ENCODE results near the gene OR2B2.

The OR2B2 gene

GRCh38 chr6:27886073-27886472, 26.1 kb downstream of the OR2B2 start:
- TF ChIP-seq SP1 (IDR thresholded peaks at IDR 0.05) (no peak), BHLHE40 (IDR thresholded peaks at IDR 0.05; ENCODE audit: borderline replicate concordance) (no peak), LEF1 (IDR thresholded peaks at IDR 0.05; ENCODE audit: borderline replicate concordance) (no peak), HDGF (IDR thresholded peaks at IDR 0.05; ENCODE audit: borderline replicate concordance) (no peak)
- POLR2A ChIA-PET: interaction anchor here (0.9 to 2.2 kb wide), 2 partner anchors 21 to 48 kb away, joined by 3 to 9 read pairs; a partner anchor contains a TSS
- CTCF ChIA-PET: interaction anchor here (0.6 kb wide), 1 partner anchor 1450 kb away, joined by 3 read pairs; no protein-coding TSS in a partner anchor
- no peak for DNase-seq (ENCODE audit: extremely low spot score)

GRCh38 chr6:27883136-27883535, 29.1 kb downstream of the OR2B2 start:
- POLR2A ChIA-PET: interaction anchor here (1.3 to 4.7 kb wide), 5 partner anchors 10 to 73 kb away, joined by 3 to 33 read pairs (median 6); a partner anchor contains a TSS
- no peak for DNase-seq (ENCODE audit: extremely low spot score)
- no peak for TF ChIP-seq NFRKB (IDR thresholded peaks at IDR 0.05)
- no peak for TF ChIP-seq HDGF (IDR thresholded peaks at IDR 0.05; ENCODE audit: borderline replicate concordance)
- TF ChIP-seq CTBP1 (IDR thresholded peaks at IDR 0.05; ENCODE audit: borderline replicate concordance): no peak
- no peak for TF ChIP-seq TARDBP (IDR thresholded peaks at IDR 0.05)
- TF ChIP-seq ELF4 (IDR thresholded peaks at IDR 0.05): no peak
- TF ChIP-seq ZNF384 (IDR thresholded peaks at IDR 0.05): no peak
- no peak for TF ChIP-seq SP1 (IDR thresholded peaks at IDR 0.05)
- CTCF ChIA-PET: no interaction called here

- DNase-seq (ENCODE audit: extremely low spot score): no peak
- TF ChIP-seq TARDBP (IDR thresholded peaks at IDR 0.05): no peak
- TF ChIP-seq L3MBTL2 (conservative IDR thresholded peaks at IDR 0.05): peak; percentile 37; the same call in 1 of the 2 replicates
- ChIA-PET POLR2A (interaction anchor here (1.3 to 4.7 kb wide), 6 partner anchors 11 to 73 kb away, joined by 3 to 33 read pairs (median 6); a partner anchor contains a TSS), CTCF (no interaction called here)
Observed at GRCh38 chr6:27882624-27883023, 29.6 kb downstream of the OR2B2 start.

- POLR2A ChIA-PET: interaction anchor here (0.6 to 1.4 kb wide), 4 partner anchors 10 to 15 kb away, joined by 3 to 10 read pairs (median 8); a partner anchor contains a TSS
Observed at GRCh38 chr6:27879837-27880236, 32.4 kb downstream of the OR2B2 start.

GRCh38 chr6:27874016-27874415, 38.2 kb downstream of the OR2B2 start:
- POLR2A ChIA-PET: interaction anchor here (0.7 to 16.0 kb wide), 5 partner anchors 9 to 231 kb away, joined by 3 to 321 read pairs (median 9); a partner anchor contains a TSS
- DNase-seq (ENCODE audit: extremely low spot score): no peak
- no peak for TF ChIP-seq ZNF384 (IDR thresholded peaks at IDR 0.05)
- no peak for TF ChIP-seq NFRKB (IDR thresholded peaks at IDR 0.05)
- no peak for TF ChIP-seq LEF1 (IDR thresholded peaks at IDR 0.05; ENCODE audit: borderline replicate concordance)
- no peak for TF ChIP-seq PKNOX1 (IDR thresholded peaks at IDR 0.05)
- no peak for TF ChIP-seq BHLHE40 (IDR thresholded peaks at IDR 0.05; ENCODE audit: borderline replicate concordance)
- TF ChIP-seq HDGF (IDR thresholded peaks at IDR 0.05; ENCODE audit: borderline replicate concordance): no peak
- TF ChIP-seq SUZ12 (IDR thresholded peaks at IDR 0.05): no peak
- no peak for TF ChIP-seq FOXA1 (IDR thresholded peaks at IDR 0.05)
- TF ChIP-seq TARDBP (IDR thresholded peaks at IDR 0.05): no peak
- CTCF ChIA-PET: interaction anchor here (0.5 kb wide), 1 partner anchor 13 kb away, joined by 5 read pairs; no protein-coding TSS in a partner anchor

More at GRCh38 chr6:27879837-27880236, 32.4 kb downstream of the OR2B2 start:
- DNase-seq (ENCODE audit: extremely low spot score): no peak
- no peak for TF ChIP-seq FOXA1 (IDR thresholded peaks at IDR 0.05)
- no peak for TF ChIP-seq CTBP1 (IDR thresholded peaks at IDR 0.05; ENCODE audit: borderline replicate concordance)
- TF ChIP-seq PKNOX1 (IDR thresholded peaks at IDR 0.05): no peak
- no peak for TF ChIP-seq HDGF (IDR thresholded peaks at IDR 0.05; ENCODE audit: borderline replicate concordance)
- TF ChIP-seq FOXM1 (IDR thresholded peaks at IDR 0.05; ENCODE audit: borderline replicate concordance): no peak
- TF ChIP-seq NFRKB (IDR thresholded peaks at IDR 0.05): no peak
- TF ChIP-seq ARNT (IDR thresholded peaks at IDR 0.05): no peak
- no peak for TF ChIP-seq ELF4 (IDR thresholded peaks at IDR 0.05)
- no peak for TF ChIP-seq ZNF384 (IDR thresholded peaks at IDR 0.05)
- no peak for TF ChIP-seq SUZ12 (IDR thresholded peaks at IDR 0.05)
- no peak for TF ChIP-seq TARDBP (IDR thresholded peaks at IDR 0.05)
- no peak for TF ChIP-seq L3MBTL2 (conservative IDR thresholded peaks at IDR 0.05)
- TF ChIP-seq BHLHE40 (IDR thresholded peaks at IDR 0.05; ENCODE audit: borderline replicate concordance): no peak
- TF ChIP-seq LEF1 (IDR thresholded peaks at IDR 0.05; ENCODE audit: borderline replicate concordance): no peak
- no peak for TF ChIP-seq FOXK2 (IDR thresholded peaks at IDR 0.05)
- CTCF ChIA-PET: no interaction called here

GRCh38 chr6:27873021-27873940, 38.9 kb downstream of the OR2B2 start:
- ChIA-PET CTCF (no interaction called here), POLR2A (interaction anchor here (1.0 to 16.0 kb wide), 5 partner anchors 8 to 232 kb away, joined by 3 to 321 read pairs (median 54); a partner anchor contains a TSS)
- TF ChIP-seq FOXA1 (IDR thresholded peaks at IDR 0.05) (no peak), TARDBP (IDR thresholded peaks at IDR 0.05) (no peak), ELF4 (IDR thresholded peaks at IDR 0.05) (no peak), PKNOX1 (IDR thresholded peaks at IDR 0.05) (no peak), CTBP1 (IDR thresholded peaks at IDR 0.05; ENCODE audit: borderline replicate concordance) (no peak), SUZ12 (IDR thresholded peaks at IDR 0.05) (no peak), ZNF384 (IDR thresholded peaks at IDR 0.05) (no peak), SP1 (IDR thresholded peaks at IDR 0.05) (no peak), HDGF (IDR thresholded peaks at IDR 0.05; ENCODE audit: borderline replicate concordance) (no peak), LEF1 (IDR thresholded peaks at IDR 0.05; ENCODE audit: borderline replicate concordance) (no peak), FOXM1 (IDR thresholded peaks at IDR 0.05; ENCODE audit: borderline replicate concordance) (no peak), FOXK2 (IDR thresholded peaks at IDR 0.05) (no peak)
- DNase-seq (ENCODE audit: extremely low spot score): no peak

Measured in HEK293T (cell line).